PC-9 (cell line): Measurements from ENCODE around the gene TMEFF2. TPM values are rescaled to one million over a fixed set of nuclear protein-coding genes. Genes with fewer than 3 reads are reported as not detected.
A peak's percentile ranks its signal among the peaks of the same experiment; 100 is the strongest.

Experiments used
- BruUV-seq: library from RNA; stranded (reverse); fragments of 400-500 nt; replicated peaks from 2 replicates; lab custom pipeline; 2021; lab: Mats Ljungman, UMichigan
- CTCF ChIA-PET: fragments of 300-600 bp; sonication (Branson Sonifier 250); formaldehyde crosslinking; loops from one replicate; lab custom pipeline; 2022; ENCODE audit warnings: antibody characterized with exemption; lab: Charles Lee
- POLR2A ChIA-PET: fragments of 300-600 bp; sonication (Branson Sonifier 250); formaldehyde crosslinking; loops from one replicate; lab custom pipeline; 2022; ENCODE audit warnings: antibody characterized with exemption; ENCODE audit not compliant: unreplicated experiment; lab: Charles Lee
- DNase-seq, 2 experiments: peaks; one replicate each; pipeline versions ENCODE4 v3.0.0 to v3.0.0-alpha.2; 2015 to 2022; ENCODE audit warnings: mixed read lengths in 1 of 2
- H2AFZ ChIP-seq: fragments of 200-600 bp; sonication (generic); 2 replicates; pipeline ENCODE4 v1.8.1; 2017; ENCODE audit warnings: antibody characterized with exemption
- H3F3A ChIP-seq: fragments of 200-600 bp; sonication (generic); 2 replicates; pipeline ENCODE4 v1.8.1; 2017; ENCODE audit warnings: antibody characterized with exemption, mild to moderate bottlenecking, low read depth; ENCODE audit not compliant: insufficient read depth
- H3K27ac ChIP-seq: fragments of 200-600 bp; sonication (generic); 2 replicates; pipeline ENCODE4 v1.6.1; 2016; ENCODE audit warnings: mixed run types
- H3K27me3 ChIP-seq: fragments of 200-600 bp; sonication (generic); 2 replicates; pipeline ENCODE4 v1.6.1; 2016; ENCODE audit warnings: low read depth, mixed run types; ENCODE audit not compliant: insufficient read depth
- H3K36me3 ChIP-seq: fragments of 200-600 bp; sonication (generic); 2 replicates; pipeline ENCODE4 v1.6.1; 2016; ENCODE audit warnings: low read depth, mixed run types
- H3K4me1 ChIP-seq: fragments of 200-600 bp; sonication (generic); replicated peaks from 2 replicates; pipeline ENCODE4 v1.6.1; 2016; ENCODE audit warnings: mixed run types; ENCODE audit not compliant: insufficient read depth
- H3K4me2 ChIP-seq: fragments of 200-600 bp; sonication (generic); 2 replicates; pipeline ENCODE4 v1.6.1; 2017; ENCODE audit warnings: mixed run types
- H3K4me3 ChIP-seq: fragments of 200-600 bp; sonication (generic); 2 replicates; pipeline ENCODE4 v1.6.1; 2016; ENCODE audit warnings: mixed run types
- H3K79me2 ChIP-seq: fragments of 200-600 bp; sonication (generic); 2 replicates; pipeline ENCODE4 v1.6.1; 2017; ENCODE audit warnings: low read depth, mixed run types
- H3K9me2 ChIP-seq: fragments of 200-600 bp; sonication (generic); 2 replicates; pipeline ENCODE4 v1.8.1; 2017; ENCODE audit warnings: mild to moderate bottlenecking; ENCODE audit not compliant: insufficient read depth
- H3K9me3 ChIP-seq: fragments of 200-600 bp; sonication (generic); 2 replicates; pipeline ENCODE4 v1.8.1; 2016; ENCODE audit warnings: low read depth; ENCODE audit not compliant: insufficient read depth
- H4K20me1 ChIP-seq: fragments of 200-600 bp; sonication (generic); 2 replicates; pipeline ENCODE4 v1.8.1; 2017; ENCODE audit not compliant: insufficient read depth
- CTCF ChIP-seq: fragments of 200-600 bp; sonication (generic); conservative IDR thresholded peaks from 2 replicates; pipeline ENCODE4 v1.6.1; 2017; ENCODE audit warnings: mixed run types, antibody characterized with exemption, mild to moderate bottlenecking, moderate library complexity
- EZH2 ChIP-seq: fragments of 200-600 bp; sonication (generic); IDR thresholded peaks from 2 replicates; pipeline ENCODE4 v1.8.0; 2017; ENCODE audit warnings: antibody characterized with exemption, low read depth
- intact Hi-C: fragments of 100-400 bp; cut with micrococcal nuclease; formaldehyde crosslinking; loops from one replicate; pipeline ENCODE4 v1.10.0; 2022; ENCODE audit not compliant: unreplicated experiment
- total RNA-seq: library from RNA; stranded (reverse); gene quantifications from 2 replicates; pipeline ENCODE4 v1.2.3, GENCODE V29; 2021

TMEFF2 gene
- total RNA-seq, 1 experiment from 2014 or later, result not detected

- CTCF ChIA-PET, result no interaction called here
These were observed 264.5 kb downstream of the TMEFF2 start for GRCh38 chr2:191930205-191930604.

GRCh38 chr2:191929288-191929687 is 265.4 kb downstream of the TMEFF2 start:
- DNase-seq, result no peak
- Histone ChIP-seq H3F3A (peaks cover 6% of the 10 kb centered on the region; the same call in 1 of the 2 replicates), H2AFZ (no peak overlapping the region), H3K4me3 (no peak overlapping the region), H3K27ac (no peak overlapping the region), H3K4me1 (peaks cover 9% of the 10 kb centered on the region), H4K20me1 (no peaks in the 10 kb centered on the region), H3K36me3 (no peaks in the 10 kb centered on the region), H3K27me3 (no peaks in the 10 kb centered on the region), H3K4me2 (no peak overlapping the region), H3K9me2 (no peaks in the 10 kb centered on the region), H3K9me3 (no peaks in the 10 kb centered on the region), H3K79me2 (no peaks in the 10 kb centered on the region)
- ChIA-PET POLR2A (no interaction called here), CTCF (no interaction called here)
- no peak for TF ChIP-seq CTCF
- intact Hi-C loops, result loop anchor here (5.0 kb wide), 1 partner anchor 62 kb away; no protein-coding TSS in a partner anchor
- BruUV-seq, result no TSS peak

More at GRCh38 chr2:191930205-191930604, 264.5 kb downstream of the TMEFF2 start:
- Histone ChIP-seq H2AFZ (no peak overlapping the region), H3K4me1 (peaks cover 9% of the 10 kb centered on the region), H3K36me3 (no peaks in the 10 kb centered on the region), H4K20me1 (no peaks in the 10 kb centered on the region), H3K9me3 (no peaks in the 10 kb centered on the region), H3K4me2 (no peak overlapping the region), H3K27me3 (no peaks in the 10 kb centered on the region), H3F3A (peaks cover 6% of the 10 kb centered on the region; the same call in 1 of the 2 replicates), H3K27ac (no peak overlapping the region), H3K4me3 (no peak overlapping the region), H3K79me2 (no peaks in the 10 kb centered on the region), H3K9me2 (no peaks in the 10 kb centered on the region)
- BruUV-seq, result no TSS peak
- DNase-seq, result no peak
- POLR2A ChIA-PET, result no interaction called here
- no peak for TF ChIP-seq EZH2
- TF ChIP-seq CTCF, result no peak
- intact Hi-C loops, result no loop called here

GRCh38 chr2:191927991-191928390 is 266.7 kb downstream of the TMEFF2 start:
- Histone ChIP-seq H3K4me2 (peak overlapping the region; percentile 30; the same call in 1 of the 2 replicates), H3K9me2 (no peaks in the 10 kb centered on the region), H3K27ac (peak overlapping the region; percentile 14; the same call in 1 of the 2 replicates), H3K79me2 (no peaks in the 10 kb centered on the region), H3K4me1 (peaks cover 16% of the 10 kb centered on the region), H3K9me3 (no peaks in the 10 kb centered on the region), H3F3A (peaks cover 6% of the 10 kb centered on the region; the same call in 1 of the 2 replicates), H3K27me3 (no peaks in the 10 kb centered on the region), H3K4me3 (no peak overlapping the region), H4K20me1 (no peaks in the 10 kb centered on the region), H2AFZ (no peak overlapping the region), H3K36me3 (no peaks in the 10 kb centered on the region)
- intact Hi-C loops, result loop anchor here (5.0 kb wide), 1 partner anchor 61 kb away; no protein-coding TSS in a partner anchor
- no peak for DNase-seq
- ChIA-PET POLR2A (no interaction called here), CTCF (no interaction called here)
- no peak for TF ChIP-seq EZH2
- no peak for TF ChIP-seq CTCF
- BruUV-seq, result no TSS peak
